Activated T-helper 1 cell treated with anti-CD3 and anti-CD28 coated beads, Interleukin-12 subunit alpha, Interleukin-12 subunit beta, Interleukin-2, Interleukin-4 antibody, amounts not matched to agents 30 ng/mL and 10 ng/mL and 1 ng/mL, durations not matched to agents 14 hours and 24 hours and 36 hours (primary cell): ENCODE measurements around the gene ADARB2. TPM values are rescaled to one million over a fixed set of nuclear protein-coding genes. Genes with fewer than 3 reads are reported as not detected.

Experiments used
- DNase-seq: peaks from one replicate; pipeline ENCODE4 v3.0.0; 2021; ENCODE audit warnings: low spot score
- H3K27ac Mint-ChIP-seq: one replicate; pipeline ENCODE4 v1.8.0; 2021; ENCODE audit warnings: mild to moderate bottlenecking, mixed read lengths
- H3K27me3 Mint-ChIP-seq: one replicate; pipeline ENCODE4 v1.8.0; 2022; ENCODE audit warnings: mild to moderate bottlenecking, moderate library complexity, mixed read lengths; ENCODE audit not compliant: insufficient read depth
- H3K36me3 Mint-ChIP-seq: one replicate; pipeline ENCODE4 v1.8.0; 2021; ENCODE audit warnings: low read depth, mixed read lengths
- H3K4me1 Mint-ChIP-seq: one replicate; pipeline ENCODE4 v1.8.0; 2021; ENCODE audit warnings: low read depth, mixed read lengths
- H3K4me3 Mint-ChIP-seq: one replicate; pipeline ENCODE4 v1.8.0; 2021; ENCODE audit warnings: mild to moderate bottlenecking, moderate library complexity, mixed read lengths
- H3K9me3 Mint-ChIP-seq: one replicate; pipeline ENCODE4 v1.8.0; 2021; ENCODE audit warnings: mixed read lengths
- intact Hi-C: fragments of 100-400 bp; cut with micrococcal nuclease; formaldehyde crosslinking; loops from one replicate; pipeline ENCODE4 v1.15.1; 2024
- total RNA-seq: library from RNA; stranded (reverse); gene quantifications from 2 replicates; pipeline ENCODE4 v1.2.3, GENCODE V29; 2022

ADARB2 gene
- total RNA-seq, 1 donor from 2014 or later, result 0.05 TPM

GRCh38 chr10:1155791-1156615 lies 581.3 kb downstream of the ADARB2 start:
- no peaks in the 10 kb centered on the region for H3K36me3 Mint-ChIP-seq
- H3K27ac Mint-ChIP-seq, result no peak overlapping the region
- H3K9me3 Mint-ChIP-seq, result no peaks in the 10 kb centered on the region
- intact Hi-C loops, result no loop called here
- no peaks in the 10 kb centered on the region for H3K4me1 Mint-ChIP-seq
- no peak for DNase-seq
- H3K27me3 Mint-ChIP-seq, result peaks cover 2% of the 10 kb centered on the region
- no peak overlapping the region for H3K4me3 Mint-ChIP-seq

- intact Hi-C loops, result no loop called here
- Mint-ChIP-seq H3K9me3 (no peaks in the 10 kb centered on the region), H3K27ac (no peak overlapping the region), H3K36me3 (no peaks in the 10 kb centered on the region), H3K4me1 (no peaks in the 10 kb centered on the region), H3K27me3 (peaks cover 2% of the 10 kb centered on the region), H3K4me3 (no peak overlapping the region)
- DNase-seq, result no peak
Measured at GRCh38 chr10:1154531-1155295, 582.6 kb downstream of the ADARB2 start.

DNA sequence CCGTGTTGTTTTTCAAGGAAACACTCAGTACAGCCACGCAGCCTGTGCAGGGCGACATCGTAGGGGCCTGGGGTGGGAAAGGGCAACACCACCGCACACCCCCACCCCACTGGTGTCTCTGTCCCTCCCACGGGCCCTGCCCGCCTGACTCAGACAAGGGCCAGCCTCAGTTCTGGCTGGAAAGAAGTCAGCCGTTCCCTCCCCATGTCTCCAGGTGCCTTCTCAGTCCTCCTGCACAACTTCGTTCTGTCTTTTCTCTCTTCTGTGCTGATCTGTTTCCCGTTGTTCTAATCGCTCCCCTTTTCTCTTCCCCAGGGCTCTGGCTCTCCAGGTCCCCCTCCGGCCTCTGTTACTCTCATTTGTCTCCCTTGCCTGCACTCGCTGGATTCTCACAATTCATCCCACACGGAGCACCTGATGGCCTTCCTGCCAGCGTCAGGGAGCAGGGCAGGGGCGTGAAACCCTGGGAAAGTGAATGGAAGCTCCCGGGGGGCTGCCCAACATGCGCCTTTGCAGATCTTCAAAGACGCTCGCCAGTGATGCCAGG lies 583.4 kb downstream of the ADARB2 start:
- Mint-ChIP-seq H3K9me3 (no peaks in the 10 kb centered on the region), H3K4me3 (no peak overlapping the region), H3K4me1 (no peaks in the 10 kb centered on the region), H3K36me3 (no peaks in the 10 kb centered on the region), H3K27me3 (peaks cover 2% of the 10 kb centered on the region), H3K27ac (peak overlapping the region; percentile 6)
- DNase-seq, result no peak
- intact Hi-C loops, result no loop called here

GRCh38 chr10:1153251-1153763 lies 584.0 kb downstream of the ADARB2 start:
- intact Hi-C loops, result no loop called here
- Mint-ChIP-seq H3K27ac (no peak overlapping the region), H3K36me3 (no peaks in the 10 kb centered on the region), H3K9me3 (no peaks in the 10 kb centered on the region), H3K4me1 (no peaks in the 10 kb centered on the region), H3K4me3 (no peak overlapping the region), H3K27me3 (peaks cover 2% of the 10 kb centered on the region)
- no peak for DNase-seq

DNA sequence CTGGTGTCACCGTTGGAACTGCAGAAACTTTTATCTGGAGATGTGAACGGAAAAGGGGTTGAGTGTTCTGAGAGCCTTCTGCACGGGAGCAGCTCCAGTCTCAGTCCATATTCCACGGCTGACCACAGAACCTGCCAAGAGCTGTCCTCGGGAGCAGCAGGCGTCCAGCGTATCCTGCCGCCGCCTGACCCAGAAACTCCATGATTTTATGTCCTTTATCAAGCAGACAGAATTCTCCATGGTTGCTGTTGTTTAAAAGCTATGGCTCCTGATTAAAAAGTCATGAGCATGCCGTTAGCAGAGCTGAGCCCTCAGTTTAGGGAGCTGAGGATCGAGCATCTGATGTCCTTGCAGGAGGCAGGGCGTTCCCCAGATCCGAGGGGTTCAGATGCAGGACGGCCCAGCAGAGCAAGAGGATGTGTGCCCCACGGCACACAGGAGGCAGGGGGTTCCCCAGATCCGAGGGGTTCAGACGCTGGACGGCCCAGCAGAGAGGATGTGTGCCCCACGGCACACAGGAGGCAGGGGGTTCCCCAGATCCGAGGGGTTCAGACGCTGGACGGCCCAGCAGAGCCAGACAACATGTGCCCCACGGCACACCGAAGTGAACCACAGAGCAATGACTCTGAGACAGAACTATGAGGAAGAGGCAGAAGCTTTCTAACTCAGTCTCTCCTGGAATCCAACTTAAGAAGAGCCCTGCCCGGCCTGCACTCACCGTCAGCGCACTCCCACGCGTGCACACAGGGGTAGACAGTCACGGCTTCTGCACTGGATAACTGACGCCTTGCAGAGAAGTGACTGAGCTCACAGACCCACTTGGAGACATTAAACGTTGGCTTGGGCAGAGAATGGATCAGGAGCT lies 584.7 kb downstream of the ADARB2 start:
- intact Hi-C loops, result no loop called here
- no peaks in the 10 kb centered on the region for H3K4me1 Mint-ChIP-seq
- H3K36me3 Mint-ChIP-seq, result no peaks in the 10 kb centered on the region
- no peaks in the 10 kb centered on the region for H3K9me3 Mint-ChIP-seq
- no peak overlapping the region for H3K4me3 Mint-ChIP-seq
- no peak overlapping the region for H3K27ac Mint-ChIP-seq
- DNase-seq, result no peak
- H3K27me3 Mint-ChIP-seq, result peaks cover 2% of the 10 kb centered on the region

- no peak for DNase-seq
- H3K4me3 Mint-ChIP-seq, result no peak overlapping the region
- H3K4me1 Mint-ChIP-seq, result no peaks in the 10 kb centered on the region
- H3K27me3 Mint-ChIP-seq, result peaks cover 4% of the 10 kb centered on the region
- intact Hi-C loops, result no loop called here
- no peaks in the 10 kb centered on the region for H3K36me3 Mint-ChIP-seq
- H3K27ac Mint-ChIP-seq, result no peak overlapping the region
- H3K9me3 Mint-ChIP-seq, result peaks cover 3% of the 10 kb centered on the region
Measured at GRCh38 chr10:1151076-1152033, 586.0 kb downstream of the ADARB2 start.

- Mint-ChIP-seq H3K27ac (no peak overlapping the region), H3K36me3 (no peaks in the 10 kb centered on the region), H3K27me3 (peaks cover 4% of the 10 kb centered on the region), H3K9me3 (peaks cover 8% of the 10 kb centered on the region), H3K4me1 (no peaks in the 10 kb centered on the region), H3K4me3 (no peak overlapping the region)
- DNase-seq, result no peak
- intact Hi-C loops, result no loop called here
Measured at GRCh38 chr10:1150638-1150955, 586.7 kb downstream of the ADARB2 start.

DNA sequence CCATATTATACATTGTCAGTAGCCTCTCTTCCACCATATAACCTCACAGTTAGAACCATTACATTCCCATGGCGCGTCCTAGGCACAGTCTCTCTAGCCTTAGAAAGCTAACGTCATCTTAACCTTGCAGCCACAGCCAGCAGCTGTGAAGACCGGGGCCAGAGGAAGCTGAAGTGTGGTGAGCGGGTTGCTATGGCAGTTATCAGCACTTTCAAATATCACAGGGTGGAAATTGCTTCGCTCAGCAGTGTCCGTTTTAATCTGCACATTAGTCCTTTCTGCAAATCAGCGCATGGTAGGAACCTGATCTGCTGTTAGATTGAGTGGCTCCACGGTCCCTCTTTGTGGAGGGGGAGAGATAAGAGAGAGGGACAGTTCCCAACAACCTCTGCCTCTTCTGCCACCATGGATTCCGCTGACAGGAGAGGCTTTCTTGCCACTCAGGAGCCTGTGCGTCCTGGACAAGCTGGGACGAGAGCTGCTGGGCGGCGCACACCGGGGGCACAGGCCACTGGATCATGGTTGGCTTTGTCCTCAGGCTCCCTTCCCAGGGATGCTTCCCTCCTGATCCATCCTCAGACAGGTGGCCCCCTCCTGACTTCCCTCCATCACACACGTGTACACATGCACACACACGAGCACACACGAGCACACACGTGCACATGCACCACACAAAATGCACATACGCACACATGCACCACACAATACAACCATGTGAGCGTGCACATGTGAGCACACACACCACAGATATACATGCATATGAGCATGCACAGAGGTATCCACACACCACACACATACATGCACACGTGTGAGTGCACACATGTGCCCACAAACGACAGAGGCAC lies 587.3 kb downstream of the ADARB2 start:
- Mint-ChIP-seq H3K27ac (no peak overlapping the region), H3K36me3 (no peaks in the 10 kb centered on the region), H3K27me3 (peaks cover 4% of the 10 kb centered on the region), H3K4me3 (no peak overlapping the region), H3K9me3 (peaks cover 8% of the 10 kb centered on the region), H3K4me1 (no peaks in the 10 kb centered on the region)
- intact Hi-C loops, result no loop called here
- DNase-seq, result no peak

GRCh38 chr10:1148855-1149605 lies 588.3 kb downstream of the ADARB2 start:
- no peak for DNase-seq
- Mint-ChIP-seq H3K9me3 (peaks cover 12% of the 10 kb centered on the region), H3K4me3 (no peak overlapping the region), H3K27me3 (peaks cover 3% of the 10 kb centered on the region), H3K4me1 (no peaks in the 10 kb centered on the region), H3K27ac (no peak overlapping the region), H3K36me3 (no peaks in the 10 kb centered on the region)
- intact Hi-C loops, result no loop called here

DNA sequence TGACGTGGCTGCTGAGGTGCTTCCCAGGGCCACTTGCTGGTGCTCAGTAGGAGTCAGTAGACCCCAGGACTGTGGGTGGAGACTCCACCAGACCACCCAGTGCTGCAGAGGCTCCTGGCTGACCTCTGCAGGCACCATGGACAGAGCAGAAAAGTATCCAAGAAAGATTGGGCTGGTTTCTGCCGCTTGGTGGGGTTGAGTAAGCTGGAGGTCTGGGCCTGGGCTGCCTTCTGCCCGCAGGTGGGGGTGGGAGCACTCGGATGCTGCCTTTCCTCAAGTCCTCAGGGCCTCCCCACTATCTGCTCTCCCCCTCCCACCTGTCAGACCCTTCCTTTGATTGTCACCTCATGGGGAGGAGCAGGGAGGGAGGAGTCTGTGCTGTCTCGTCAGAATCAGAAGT lies 589.5 kb downstream of the ADARB2 start:
- DNase-seq, result no peak
- intact Hi-C loops, result no loop called here
- H3K4me3 Mint-ChIP-seq, result no peak overlapping the region
- peaks cover 12% of the 10 kb centered on the region for H3K9me3 Mint-ChIP-seq
- H3K36me3 Mint-ChIP-seq, result no peaks in the 10 kb centered on the region
- no peak overlapping the region for H3K27ac Mint-ChIP-seq
- H3K4me1 Mint-ChIP-seq, result no peaks in the 10 kb centered on the region
- peaks cover 7% of the 10 kb centered on the region for H3K27me3 Mint-ChIP-seq

GRCh38 chr10:1142596-1142995 lies 594.7 kb downstream of the ADARB2 start:
- intact Hi-C loops, result no loop called here
- Mint-ChIP-seq H3K4me1 (no peaks in the 10 kb centered on the region), H3K4me3 (no peak overlapping the region), H3K27me3 (peaks cover 29% of the 10 kb centered on the region), H3K27ac (no peak overlapping the region), H3K36me3 (no peaks in the 10 kb centered on the region), H3K9me3 (peaks cover 23% of the 10 kb centered on the region)
- DNase-seq, result no peak
